Activated CD8-positive, alpha-beta memory T cell treated with anti-CD3 and anti-CD28 coated beads for 4 hours (primary cell): Measurements from ENCODE around the gene MARK2.
"Not testable (repeated sequence)": the region's sequence is repeated elsewhere in the genome, so short reads cannot be mapped to it uniquely, and the experiment has no call there.

Experiments used
- DNase-seq, 2 donors: peaks; one replicate each; pipeline ENCODE4 v3.0.0-alpha.2; 2020; ENCODE audit warnings: low read depth in 2 of 2

The MARK2 gene

DNA sequence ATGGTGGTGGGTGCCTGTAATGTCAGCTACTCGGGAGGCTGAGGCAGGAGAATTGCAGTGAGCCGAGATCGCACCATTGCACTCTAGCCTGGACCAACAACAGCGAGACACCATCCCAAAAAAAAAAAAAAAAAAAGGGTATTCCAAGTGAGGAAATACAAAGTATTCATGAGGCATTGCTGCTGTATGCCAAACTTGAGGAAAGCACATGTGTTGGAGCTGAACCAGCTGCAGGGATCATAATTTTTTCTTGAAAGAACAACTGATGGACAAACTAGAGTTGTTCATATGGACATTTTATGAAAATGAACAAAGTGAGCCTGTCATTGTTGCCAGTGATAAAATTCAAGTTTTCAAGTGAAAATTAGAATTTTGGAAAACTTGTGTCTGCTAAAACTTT, 15.8 kb downstream of the MARK2 start:
- no peak for DNase-seq

DNA sequence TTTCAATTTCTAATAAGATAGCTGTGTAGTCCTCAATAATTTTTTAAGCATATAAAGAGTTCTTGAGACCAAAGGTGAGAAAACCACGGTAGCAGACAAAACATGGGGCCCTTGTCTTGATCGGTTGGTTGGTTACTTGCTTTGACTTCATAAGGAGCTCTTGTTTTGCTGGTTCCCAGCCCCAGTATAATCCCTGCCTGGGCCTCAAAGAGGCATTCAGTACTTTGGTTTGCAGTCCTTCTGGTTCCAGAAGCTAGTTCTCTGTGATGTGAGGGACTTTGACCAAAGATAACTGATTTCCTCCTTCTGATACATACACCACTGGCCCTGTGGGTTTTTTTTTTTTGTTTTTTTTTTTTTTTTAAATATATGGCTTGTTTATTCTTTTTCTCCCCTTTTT, 17.1 kb downstream of the MARK2 start:
- no peak for DNase-seq

DNA sequence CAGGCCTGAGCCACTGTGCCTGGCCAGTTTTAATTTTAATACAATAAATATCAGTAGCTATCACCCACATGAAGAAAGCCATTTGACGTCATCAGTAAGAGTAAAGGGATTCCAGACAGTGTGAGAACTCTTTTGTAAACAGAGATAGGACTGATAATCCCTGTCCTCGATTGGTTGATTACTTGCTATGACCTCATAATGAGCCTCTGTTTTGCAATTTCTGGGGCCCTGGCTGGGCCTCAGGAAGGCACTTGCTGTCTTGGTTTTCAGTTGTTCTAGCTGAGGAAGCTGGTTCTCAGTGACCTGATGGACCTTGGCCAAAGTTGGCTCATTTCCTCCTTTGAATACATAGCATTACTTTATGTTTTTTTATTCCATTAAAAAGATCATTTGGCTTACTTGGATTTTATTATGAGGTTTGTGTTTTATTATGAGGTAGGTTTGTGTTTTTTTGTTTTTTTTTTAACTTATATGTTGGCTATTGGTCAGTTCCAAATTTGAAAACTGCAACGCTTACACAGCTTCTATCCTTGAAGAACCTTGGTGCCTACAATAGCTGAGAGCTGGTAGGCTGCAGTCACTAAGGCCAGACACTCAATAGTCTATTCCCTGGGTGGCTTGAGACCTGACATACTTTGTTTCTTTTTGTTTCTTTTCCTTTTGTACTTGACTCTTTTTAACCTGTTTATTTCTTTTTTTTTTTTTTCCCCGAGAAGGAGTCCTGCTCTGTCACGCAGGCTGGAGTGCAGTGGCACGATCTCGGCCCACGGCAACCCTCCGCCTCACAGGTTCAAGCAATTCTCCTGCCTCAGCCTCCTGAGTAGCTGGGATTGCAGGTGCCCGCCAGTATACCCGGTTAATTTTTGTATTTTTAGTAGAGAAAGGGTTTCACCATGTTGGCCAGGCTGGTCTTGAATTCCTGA, 20.0 kb downstream of the MARK2 start:
- no peak for DNase-seq

DNA sequence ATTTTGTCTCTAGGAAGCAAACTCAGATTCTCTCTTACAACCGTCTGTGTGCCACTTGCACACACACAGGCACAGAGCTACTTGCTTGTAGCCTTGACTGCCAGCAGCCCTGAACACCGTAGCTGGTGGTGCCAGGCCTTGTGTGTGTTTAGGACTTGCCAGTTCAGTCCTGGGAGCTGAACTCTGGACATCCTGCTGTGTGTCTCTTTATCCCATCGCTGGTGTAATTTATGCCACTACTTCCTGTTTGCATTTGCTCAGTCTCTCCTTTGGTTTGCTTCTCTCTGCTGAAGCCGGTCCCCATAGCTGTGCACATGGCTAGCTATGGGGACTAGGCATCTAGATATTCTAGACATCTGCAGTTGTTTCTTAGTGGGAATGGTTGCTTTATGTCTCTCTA, 24.0 kb downstream of the MARK2 start:
- DNase-seq, result no peak

DNA sequence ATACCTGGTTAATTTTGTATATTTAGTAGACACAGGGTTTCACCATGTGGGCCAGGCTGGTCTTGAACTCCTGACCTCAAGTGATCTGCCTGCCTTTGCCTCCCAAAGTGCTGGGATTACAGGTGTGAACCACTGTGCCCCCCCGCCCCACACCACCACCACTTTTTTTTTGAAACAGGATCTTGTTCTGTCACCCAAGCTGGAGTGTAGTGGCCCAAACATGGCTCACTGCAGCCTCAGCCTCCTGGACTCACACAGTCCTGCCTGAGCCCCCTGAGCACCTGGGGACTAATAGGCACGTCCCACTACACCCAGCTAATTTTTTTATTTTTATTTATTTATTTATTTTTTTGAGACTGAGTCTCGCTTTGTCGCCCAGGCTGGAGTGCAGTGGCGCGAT, 24.7 kb downstream of the MARK2 start:
- DNase-seq, result not testable (repeated sequence)

DNA sequence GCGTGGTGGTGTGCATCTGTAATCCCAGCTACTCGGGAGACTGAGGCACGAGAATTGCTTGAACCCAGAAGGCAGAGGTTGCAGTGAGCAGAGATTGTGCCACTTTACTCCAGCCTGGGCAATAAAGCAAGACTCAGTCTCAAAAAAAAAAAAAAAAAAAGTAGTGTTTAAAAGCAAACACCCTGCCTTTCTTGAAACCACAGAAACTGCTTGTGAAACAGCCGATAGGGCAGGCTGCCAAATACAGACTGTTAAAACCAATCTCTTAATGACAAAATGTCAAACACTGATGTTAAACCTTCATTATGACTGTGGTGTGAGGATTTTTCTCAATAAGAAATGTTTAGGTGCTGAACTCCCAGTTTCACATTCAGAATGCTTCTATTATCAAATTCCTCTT, 27.3 kb downstream of the MARK2 start:
- DNase-seq, result peak; percentile 32 to 46

DNA sequence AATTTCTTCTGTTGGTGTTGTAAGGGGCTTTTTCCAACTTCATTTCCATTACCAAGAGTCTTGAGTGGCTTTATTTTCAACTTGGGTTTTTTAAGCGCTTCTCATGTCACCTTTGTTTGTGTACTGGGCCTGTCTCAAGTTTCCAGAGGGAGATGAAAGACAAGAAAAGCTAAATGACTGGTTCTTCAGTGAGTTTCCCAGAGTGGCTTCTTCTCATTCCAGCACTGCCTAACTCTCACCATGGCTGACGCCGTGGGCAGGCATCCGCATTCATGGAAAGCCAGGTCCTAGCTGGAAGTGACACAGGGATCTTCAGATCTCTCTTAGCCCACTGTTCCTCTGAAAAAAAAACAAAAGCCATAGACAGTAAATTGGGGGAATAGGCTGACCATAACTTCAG, 28.6 kb downstream of the MARK2 start:
- DNase-seq, result no peak

DNA sequence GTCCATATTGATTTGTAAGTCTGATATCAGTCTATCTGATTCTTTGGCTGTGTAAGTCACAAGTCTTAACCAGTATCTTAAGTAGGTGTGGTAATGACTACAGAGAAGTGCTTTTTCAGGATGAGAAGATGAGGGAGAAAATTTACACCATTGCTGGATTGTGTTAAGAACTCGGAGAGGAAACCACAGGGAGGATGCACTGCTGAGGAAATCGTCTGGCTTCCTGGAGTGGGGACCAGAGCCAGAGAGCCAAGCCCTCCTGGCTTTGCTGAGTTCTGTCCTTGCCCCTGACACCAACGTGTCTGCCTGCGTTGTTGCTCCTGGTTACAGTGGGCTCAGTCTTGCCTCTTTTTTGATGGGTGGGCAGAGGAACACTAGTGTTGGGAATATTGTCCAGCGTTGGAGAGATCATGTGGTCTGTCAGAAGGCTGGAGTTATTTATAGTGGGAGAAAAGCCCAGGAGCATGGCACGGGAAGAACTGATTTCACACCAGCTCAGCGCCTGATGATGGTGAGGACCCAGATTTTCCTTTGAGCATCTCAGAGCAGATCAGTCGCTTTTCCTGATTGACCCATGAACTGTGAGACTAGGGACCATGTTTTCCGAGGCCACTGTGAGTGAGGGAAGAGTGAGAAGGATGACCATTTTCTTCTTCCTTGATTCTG, 29.6 kb downstream of the MARK2 start:
- DNase-seq, result no peak

DNA sequence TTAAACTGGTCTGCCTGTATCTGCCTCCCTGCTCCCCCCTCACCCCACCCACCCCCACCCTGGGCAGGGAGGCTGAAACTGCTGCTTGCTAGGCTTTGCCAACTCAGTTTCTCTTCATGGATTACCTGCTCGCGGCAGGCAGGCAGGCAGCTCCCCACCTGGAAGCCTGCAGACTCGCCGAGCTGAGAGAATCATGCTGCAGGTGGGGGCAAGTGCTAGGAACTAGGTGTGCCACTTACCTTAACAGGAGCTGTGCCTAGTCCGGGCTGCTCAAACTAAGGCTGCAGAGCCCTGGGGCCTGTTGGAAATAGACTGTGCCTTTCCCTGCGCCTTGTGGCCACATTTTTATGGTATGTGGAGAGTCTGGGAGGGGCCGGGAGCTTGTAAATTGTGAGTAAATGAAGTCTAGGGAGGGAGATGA, 30.3 kb downstream of the MARK2 start:
- no peak for DNase-seq

DNA sequence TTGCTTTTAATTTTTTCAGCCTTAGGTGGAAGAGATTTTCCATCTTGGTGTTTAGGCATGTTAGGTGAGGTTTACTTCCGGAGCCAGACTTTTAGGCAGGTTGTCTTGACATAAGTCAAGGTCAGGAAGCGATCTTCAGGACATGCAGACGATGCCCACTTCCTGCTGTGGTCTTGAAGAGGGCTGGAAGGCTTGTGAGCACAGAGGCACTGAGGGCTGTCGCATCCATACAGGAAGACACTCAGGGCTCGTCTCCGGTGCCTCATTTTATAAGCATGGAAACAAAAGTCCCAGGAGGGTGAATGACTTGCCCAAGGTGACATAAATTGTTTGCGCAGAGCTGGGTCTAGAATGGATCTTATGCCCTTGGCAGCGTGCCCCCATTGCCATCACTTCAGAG, 30.8 kb downstream of the MARK2 start:
- DNase-seq, result peak in 1 of 2 donors; percentile 6

DNA sequence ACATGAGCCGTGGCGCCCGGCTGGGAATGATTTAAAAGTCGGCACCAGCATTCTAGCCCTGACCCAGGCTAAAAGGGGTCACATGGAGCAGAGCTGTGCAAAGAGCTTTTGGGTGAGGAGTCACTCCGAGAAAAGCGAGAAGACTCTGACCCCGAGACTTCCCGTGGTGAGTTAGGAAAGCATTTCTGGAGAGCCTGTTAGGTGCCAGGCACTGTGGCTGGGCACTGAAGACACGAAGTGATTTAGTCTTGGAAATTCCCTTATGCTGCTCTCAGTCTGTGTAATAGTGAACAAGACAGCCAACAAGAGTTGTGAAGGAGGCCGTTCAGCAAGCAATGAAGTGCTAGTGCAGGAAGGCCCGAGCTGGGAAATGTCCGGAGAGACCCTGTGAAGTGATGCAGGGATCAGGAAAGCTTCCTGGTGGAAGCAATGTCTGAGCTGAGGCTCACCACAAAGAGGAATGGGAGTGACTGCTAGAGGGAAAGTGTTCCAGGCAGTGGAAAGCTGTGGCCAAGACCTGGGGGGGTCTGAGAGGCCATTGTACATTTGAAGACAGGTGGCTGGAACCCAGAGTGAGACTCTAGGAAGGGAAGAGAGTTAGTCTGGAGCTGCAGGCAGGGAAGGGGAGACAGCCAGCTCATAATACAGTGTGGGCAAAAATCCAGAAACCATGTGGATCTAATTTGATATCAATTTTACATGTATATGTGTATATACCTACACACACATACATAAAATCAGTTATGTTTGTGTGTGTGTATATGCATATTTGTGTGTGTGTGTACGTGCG, 31.6 kb downstream of the MARK2 start:
- no peak for DNase-seq

DNA sequence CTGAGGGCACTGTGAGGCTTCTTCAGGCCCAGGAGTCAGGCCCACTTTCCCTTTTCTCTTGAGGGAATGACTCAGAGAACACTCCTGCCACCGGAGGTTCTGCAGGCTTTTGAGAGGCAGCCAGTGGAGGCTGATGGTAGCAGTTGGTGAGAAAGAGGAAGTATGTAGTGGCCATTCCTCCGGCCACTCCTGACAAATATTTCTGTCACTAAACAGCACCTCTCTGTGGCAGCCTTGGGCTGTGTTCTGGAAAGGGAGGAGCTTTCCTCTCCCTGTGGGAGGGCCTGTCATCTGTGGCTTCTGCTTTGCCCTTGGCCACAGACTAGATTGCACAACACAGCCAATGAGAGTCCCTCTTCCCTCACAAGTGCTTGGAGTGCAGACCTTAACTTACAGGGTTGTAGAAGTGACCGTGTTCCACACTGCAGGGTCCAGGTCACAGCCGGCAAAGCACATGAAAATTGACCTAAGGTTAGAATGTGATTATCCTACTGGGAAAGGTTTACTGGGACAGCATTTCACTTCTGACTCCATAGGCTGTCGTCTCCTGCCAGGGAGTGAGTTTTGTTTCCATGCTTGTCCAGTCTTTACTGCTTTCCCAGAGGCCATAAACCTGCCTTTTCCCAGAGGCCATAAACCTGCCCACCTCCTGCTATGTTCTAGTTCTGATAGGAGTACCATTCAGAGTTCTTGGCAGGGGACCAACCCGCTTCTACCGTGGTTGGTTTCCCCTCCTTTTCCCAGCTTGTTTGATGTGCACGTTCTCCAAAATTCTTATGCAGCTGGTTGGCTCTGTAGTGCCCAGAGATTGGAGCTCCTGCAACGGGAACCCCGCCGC, 33.3 kb downstream of the MARK2 start:
- DNase-seq, result peak in 1 of 2 donors; percentile 18

DNA sequence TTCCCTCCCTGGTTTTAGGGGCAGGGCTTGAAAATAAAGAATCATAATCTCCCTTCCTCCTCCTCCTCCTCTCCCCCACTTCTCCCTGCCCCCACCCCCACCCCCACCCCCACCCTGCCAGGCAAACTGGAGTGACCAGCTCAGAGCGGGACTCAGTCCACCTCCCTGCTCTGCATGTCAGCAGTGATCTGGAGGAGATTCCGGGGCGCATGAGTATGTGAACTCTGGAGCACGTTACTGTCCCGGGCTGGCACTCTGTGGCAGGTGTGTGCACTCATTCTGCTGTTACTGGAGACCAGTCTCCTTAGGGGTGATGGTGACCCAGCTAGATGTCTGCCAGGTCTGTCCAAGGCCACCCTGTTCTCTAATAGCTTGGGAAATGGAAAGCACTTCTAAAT, 33.9 kb downstream of the MARK2 start:
- DNase-seq, result no peak

DNA sequence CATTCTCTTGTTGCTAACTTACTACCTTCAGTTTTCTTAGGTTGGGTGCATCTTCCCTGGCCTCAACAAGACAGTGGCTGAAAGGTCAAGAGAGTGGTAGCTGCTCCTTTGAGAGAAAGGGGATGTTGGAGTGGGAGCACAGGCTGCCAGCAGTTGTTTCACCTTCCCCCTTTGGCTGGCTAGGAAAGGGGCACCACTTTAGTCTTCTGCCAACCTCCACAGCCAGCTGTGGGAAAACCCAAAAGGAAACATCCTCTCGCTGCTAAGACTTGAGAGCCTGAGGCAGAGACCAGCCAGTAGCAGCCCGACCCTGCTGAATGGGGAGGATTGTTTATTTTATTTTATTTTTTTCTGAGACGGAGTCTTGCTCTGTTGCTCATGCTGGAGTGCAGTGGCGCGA, 34.4 kb downstream of the MARK2 start:
- no peak for DNase-seq

DNA sequence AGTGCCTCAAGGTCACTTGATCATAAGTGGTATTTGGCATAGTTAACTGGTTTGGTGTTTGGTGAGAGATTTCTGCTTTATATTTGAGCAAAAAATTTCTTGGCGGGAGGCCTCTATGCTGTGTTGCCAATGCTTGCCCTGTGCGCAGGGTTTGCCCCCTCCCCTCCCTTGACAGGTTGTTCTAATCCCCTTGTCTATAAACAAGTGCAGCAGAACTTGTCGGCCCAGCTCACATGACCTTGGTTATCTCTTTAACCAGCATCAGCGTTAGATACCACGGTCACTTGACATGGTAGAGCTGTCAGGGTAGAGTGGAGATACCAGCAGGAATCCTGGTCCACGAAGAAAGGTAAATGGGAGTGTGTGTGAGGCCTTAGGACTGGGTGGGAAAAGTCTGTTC, 35.6 kb downstream of the MARK2 start:
- DNase-seq, result no peak

DNA sequence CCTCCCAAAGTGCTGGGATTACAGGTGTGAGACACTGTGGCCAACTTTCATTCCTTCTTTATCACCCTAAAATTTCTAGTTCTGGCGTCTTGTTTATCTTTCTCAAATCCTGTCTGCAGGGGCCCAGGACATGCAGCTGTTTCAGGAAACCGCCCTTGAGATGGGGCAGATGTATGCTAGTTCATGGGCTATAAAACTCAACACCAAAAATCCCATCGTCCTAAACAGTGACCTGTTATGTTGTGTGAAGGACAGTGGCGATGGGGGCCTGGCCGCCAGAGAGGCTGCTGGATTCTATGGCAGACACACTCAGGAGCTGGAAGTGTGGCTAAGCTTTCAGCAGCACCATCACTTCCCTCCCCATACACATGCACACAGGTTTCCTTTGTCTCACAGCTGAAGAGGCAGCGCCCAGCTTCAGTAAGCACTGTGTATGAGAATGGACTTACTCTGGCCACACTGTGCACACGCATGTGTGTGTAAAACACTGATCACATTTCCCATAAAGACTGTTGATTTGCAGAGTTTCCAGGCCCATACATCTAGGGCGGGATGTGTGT, 36.7 kb downstream of the MARK2 start:
- DNase-seq, result no peak

DNA sequence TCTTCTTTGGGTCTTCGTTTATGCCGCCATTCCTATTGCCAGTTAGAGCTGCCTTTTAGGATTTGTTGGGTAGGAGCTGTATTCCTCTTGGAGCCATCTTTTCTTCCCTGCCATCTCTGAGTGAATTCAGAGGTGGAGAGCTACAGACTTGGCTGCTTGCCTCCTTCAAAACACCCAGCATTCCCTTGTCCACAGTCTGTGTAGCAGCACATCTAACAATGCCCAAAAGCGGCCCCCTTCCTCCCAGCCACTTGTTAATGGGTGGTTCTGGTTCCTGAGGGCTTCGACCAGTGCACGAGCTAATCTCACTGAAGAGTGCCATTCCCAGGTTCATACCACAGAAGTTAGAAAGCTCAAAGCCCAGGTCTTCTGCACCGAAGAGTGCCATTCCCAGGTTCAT, 37.7 kb downstream of the MARK2 start:
- no peak for DNase-seq

DNA sequence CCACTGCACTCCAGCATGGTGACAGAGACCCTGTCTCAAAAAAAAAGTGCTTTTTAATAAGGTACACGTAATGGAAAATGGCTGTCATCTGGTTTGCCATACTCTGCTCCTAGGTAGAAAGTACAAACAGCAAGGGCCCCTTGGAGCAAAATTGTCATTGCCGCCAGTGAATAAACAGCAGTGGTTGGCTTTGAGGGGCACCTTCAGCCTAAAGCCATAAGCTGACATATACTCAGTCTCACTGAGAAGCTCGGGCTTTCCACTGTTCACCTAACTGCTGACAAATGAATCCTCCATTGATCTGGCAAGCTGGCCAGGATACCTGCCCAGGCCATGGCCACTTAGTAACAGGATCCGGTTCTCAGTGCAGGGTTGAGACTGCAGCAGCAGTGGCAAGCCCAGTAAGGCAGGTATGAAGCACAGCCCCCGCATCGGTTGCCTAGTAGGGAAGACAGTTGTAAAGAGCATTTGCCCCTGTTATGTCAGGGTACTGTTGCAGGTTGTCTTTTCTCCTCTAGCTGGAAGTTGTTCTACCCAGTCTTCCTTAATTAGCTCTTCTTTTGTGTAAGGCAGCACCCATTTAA, 38.8 kb downstream of the MARK2 start:
- no peak for DNase-seq

DNA sequence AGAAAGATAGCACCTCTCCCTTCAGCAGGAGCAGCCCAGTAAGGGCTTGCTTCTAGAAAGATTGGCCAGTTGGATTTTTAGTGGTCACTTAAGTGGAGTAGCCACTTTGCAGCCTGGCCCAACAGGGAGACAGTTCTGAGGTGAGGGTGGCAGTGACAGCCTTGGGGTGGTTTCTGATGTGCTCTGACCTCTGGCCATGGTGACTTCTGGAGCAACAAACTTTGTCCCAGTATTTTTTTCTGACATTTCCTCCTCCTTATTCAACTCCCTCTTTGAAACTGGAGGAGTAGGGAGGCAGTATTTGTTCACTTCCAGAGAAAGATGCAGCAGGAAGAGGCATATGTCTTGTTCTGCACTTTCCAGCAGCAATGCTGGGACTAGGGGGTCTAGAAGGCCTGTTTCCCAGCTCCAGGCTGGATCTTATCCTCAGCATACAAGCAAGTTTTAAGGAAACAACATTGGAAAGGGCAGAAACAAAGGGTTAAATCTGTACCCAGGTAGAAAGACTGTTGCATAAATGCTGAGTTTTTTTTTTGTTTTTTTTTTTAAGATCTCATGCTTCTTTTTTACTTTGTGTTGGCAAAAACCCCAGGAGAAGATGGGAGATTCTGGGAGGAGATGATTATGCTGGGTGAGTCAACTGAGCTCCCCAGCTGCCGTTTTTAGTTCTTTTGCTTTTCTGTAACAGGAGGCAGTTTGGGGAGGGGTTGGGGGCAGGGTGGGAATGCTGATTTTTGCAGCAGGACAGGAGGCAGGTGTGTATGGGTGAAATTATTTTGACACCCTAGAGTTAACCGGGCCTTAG, 40.9 kb downstream of the MARK2 start:
- DNase-seq, result no peak

DNA sequence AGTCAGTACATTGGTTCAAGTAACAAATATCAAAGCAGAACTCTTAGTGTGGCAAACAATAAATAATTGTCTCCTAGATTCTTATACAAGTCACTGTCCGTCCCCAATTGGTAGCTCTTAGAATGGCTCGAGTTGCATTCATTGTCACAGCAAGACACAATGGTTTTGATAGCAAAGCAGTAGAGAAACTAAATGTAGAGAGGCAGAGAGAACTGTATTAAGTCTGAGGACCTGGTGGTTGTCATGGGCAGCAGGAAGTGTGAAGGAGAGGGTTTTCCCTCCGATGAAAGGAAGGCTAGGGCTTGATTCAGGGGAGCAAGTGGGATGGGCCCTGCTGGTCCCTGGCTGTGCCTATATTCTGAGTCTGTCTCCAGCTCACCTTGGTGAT, 41.5 kb downstream of the MARK2 start:
- no peak for DNase-seq
